Thymus (tissue), 11 donors: Measurements from ENCODE around the gene ZNF576. TPM values are rescaled to one million over a fixed set of nuclear protein-coding genes. Genes with fewer than 3 reads are reported as not detected.

Experiments
- DNase-seq, 9 donors: peaks; one replicate each; pipeline ENCODE4 v3.0.0-alpha.2; 2013; ENCODE audit warnings: low spot score in 9 of 9, low read depth in 6 of 9, missing footprints in 1 of 9
- H3K27ac ChIP-seq, 2 donors: one replicate each; pipeline ENCODE4 v1.5.1; 2013; ENCODE audit warnings: control low read depth in 1 of 2, low read depth in 1 of 2, low read length in 1 of 2, mild to moderate bottlenecking in 1 of 2, moderate library complexity in 1 of 2
- H3K27me3 ChIP-seq, 2 donors: one replicate each; pipeline ENCODE4 v1.5.1; 2013; ENCODE audit warnings: low read length in 1 of 2; ENCODE audit not compliant: control insufficient read depth in 2 of 2, insufficient read depth in 1 of 2
- H3K36me3 ChIP-seq, 2 donors: one replicate each; pipeline ENCODE4 v1.5.1; 2013; ENCODE audit warnings: low read length in 1 of 2, mild to moderate bottlenecking in 1 of 2, moderate library complexity in 1 of 2; ENCODE audit not compliant: control insufficient read depth in 2 of 2, insufficient read depth in 2 of 2
- H3K4me1 ChIP-seq, 2 donors: one replicate each; pipeline ENCODE4 v1.5.1; 2013; ENCODE audit warnings: low read length in 2 of 2; ENCODE audit not compliant: control insufficient read depth in 2 of 2, insufficient read depth in 2 of 2
- H3K4me3 ChIP-seq, 2 donors: one replicate each; pipeline ENCODE4 v1.5.1; 2013; ENCODE audit warnings: low read length in 2 of 2, control low read depth in 1 of 2, mild to moderate bottlenecking in 1 of 2
- H3K9me3 ChIP-seq, 2 donors: one replicate each; pipeline ENCODE4 v1.5.1; 2013; ENCODE audit warnings: low read length in 1 of 2, mild to moderate bottlenecking in 1 of 2; ENCODE audit not compliant: control insufficient read depth in 2 of 2, insufficient read depth in 1 of 2
- WGBS: extraction: QIAGEN DNeasy Blood & Tissue Kit; methylation state at CpG from one replicate; pipeline ENCODE4 v1.1.7; 2013; 5-methylcytosine and 5-hydroxymethylcytosine counted together
- polyA plus RNA-seq: library from polyadenylated mRNA; stranded (reverse); fragments of 200-250 nt; gene quantifications from one replicate; pipeline ENCODE4 v1.2.3, GENCODE V29; 2013
- total RNA-seq: library from RNA; stranded (reverse); fragments of 120-200 nt; gene quantifications from one replicate; pipeline ENCODE4 v1.2.4, GENCODE V29; 2013
- donor health status: healthy.

The ZNF576 gene
- total and polyA plus RNA-seq, 2 donors: 9.7 to 10.3 TPM

- Histone ChIP-seq H3K36me3 (peaks cover 61 to 64% of the 10 kb centered on the region in 2 donors), H3K4me1 (peaks cover 0 to 2% of the 10 kb centered on the region in 2 donors), H3K27me3 (no peaks in the 10 kb centered on the region), H3K27ac (no peak overlapping the region), H3K9me3 (peaks cover 0 to 8% of the 10 kb centered on the region in 2 donors), H3K4me3 (no peak overlapping the region)
- no peak for DNase-seq
- 98% methylated on average over 15 of the region's 15 CpGs for WGBS
Measured at GRCh38 chr19:43554317-43554895, 42.0 kb upstream of the ZNF576 start.

GRCh38 chr19:43555185-43555770 lies 41.1 kb upstream of the ZNF576 start:
- WGBS: 55% methylated on average over 8 of the region's 8 CpGs

GRCh38 chr19:43560687-43561086 lies 35.7 kb upstream of the ZNF576 start:
- Histone ChIP-seq H3K9me3 (peaks cover 0 to 5% of the 10 kb centered on the region in 2 donors), H3K36me3 (peaks cover 10 to 21% of the 10 kb centered on the region in 2 donors), H3K4me3 (no peak overlapping the region), H3K27me3 (no peaks in the 10 kb centered on the region), H3K4me1 (peaks cover 24 to 42% of the 10 kb centered on the region in 2 donors), H3K27ac (peak overlapping the region in 1 of 2 donors; percentile 37)
- DNase-seq: peak in 1 of 9 donors; percentile 41
- 95% methylated on average over 6 of the region's 6 CpGs for WGBS

More at GRCh38 chr19:43555185-43555770, 41.1 kb upstream of the ZNF576 start:
- H3K36me3 ChIP-seq: peaks cover 53 to 59% of the 10 kb centered on the region in 2 donors
- H3K4me3 ChIP-seq: no peak overlapping the region
- H3K9me3 ChIP-seq: peaks cover 0 to 8% of the 10 kb centered on the region in 2 donors
- no peak overlapping the region for H3K27ac ChIP-seq
- no peaks in the 10 kb centered on the region for H3K27me3 ChIP-seq
- peak; percentile 56 to 93 (median 81) for DNase-seq
- H3K4me1 ChIP-seq: peaks cover 0 to 2% of the 10 kb centered on the region in 2 donors

- no peak for DNase-seq
- peaks cover 24 to 42% of the 10 kb centered on the region in 2 donors for H3K4me1 ChIP-seq
- H3K27ac ChIP-seq: peak overlapping the region in 1 of 2 donors; percentile 37
- no peak overlapping the region for H3K4me3 ChIP-seq
- H3K36me3 ChIP-seq: peaks cover 6 to 21% of the 10 kb centered on the region in 2 donors
- WGBS: 94% methylated on average over 12 of the region's 12 CpGs
- H3K9me3 ChIP-seq: peaks cover 0 to 3% of the 10 kb centered on the region in 2 donors
- no peaks in the 10 kb centered on the region for H3K27me3 ChIP-seq
Measured at GRCh38 chr19:43561139-43561970, 35.0 kb upstream of the ZNF576 start.

GRCh38 chr19:43562226-43562697 lies 34.1 kb upstream of the ZNF576 start:
- WGBS: 42% methylated on average over 6 of the region's 6 CpGs
- peak in 1 of 9 donors; percentile 46 for DNase-seq
- H3K27me3 ChIP-seq: no peaks in the 10 kb centered on the region
- peaks cover 24 to 42% of the 10 kb centered on the region in 2 donors for H3K4me1 ChIP-seq
- H3K4me3 ChIP-seq: peak overlapping the region; percentile 2 to 17
- peak overlapping the region; percentile 95 to 98 for H3K27ac ChIP-seq
- H3K36me3 ChIP-seq: peaks cover 6 to 20% of the 10 kb centered on the region in 2 donors
- peaks cover 0 to 3% of the 10 kb centered on the region in 2 donors for H3K9me3 ChIP-seq

- peaks cover 0 to 3% of the 10 kb centered on the region in 2 donors for H3K9me3 ChIP-seq
- WGBS: 9% methylated on average over 14 of the region's 14 CpGs
- DNase-seq: peak; percentile 48 to 91 (median 71)
- H3K4me1 ChIP-seq: peaks cover 24 to 42% of the 10 kb centered on the region in 2 donors
- peak overlapping the region; percentile 2 to 17 for H3K4me3 ChIP-seq
- peak overlapping the region; percentile 95 to 98 for H3K27ac ChIP-seq
- peaks cover 6 to 17% of the 10 kb centered on the region in 2 donors for H3K36me3 ChIP-seq
- no peaks in the 10 kb centered on the region for H3K27me3 ChIP-seq
Measured at GRCh38 chr19:43562698-43563241, 33.6 kb upstream of the ZNF576 start.

- Histone ChIP-seq H3K27ac (peak overlapping the region; percentile 95 to 98), H3K4me1 (peaks cover 24 to 42% of the 10 kb centered on the region in 2 donors), H3K9me3 (peaks cover 0 to 3% of the 10 kb centered on the region in 2 donors), H3K4me3 (no peak overlapping the region), H3K36me3 (peaks cover 3 to 17% of the 10 kb centered on the region in 2 donors), H3K27me3 (no peaks in the 10 kb centered on the region)
- peak in 1 of 9 donors; percentile 31 for DNase-seq
- 96% methylated on average over 10 of the region's 10 CpGs for WGBS
Measured at GRCh38 chr19:43563816-43564457, 32.5 kb upstream of the ZNF576 start.

GRCh38 chr19:43564800-43565199 lies 31.6 kb upstream of the ZNF576 start:
- DNase-seq: no peak
- Histone ChIP-seq H3K36me3 (peaks cover 3 to 15% of the 10 kb centered on the region in 2 donors), H3K4me3 (no peak overlapping the region), H3K9me3 (peaks cover 0 to 3% of the 10 kb centered on the region in 2 donors), H3K27ac (no peak overlapping the region), H3K27me3 (no peaks in the 10 kb centered on the region), H3K4me1 (peaks cover 24 to 42% of the 10 kb centered on the region in 2 donors)
- 39% methylated on average over 9 of the region's 9 CpGs for WGBS
